Progenitor cell of endocrine pancreas (in vitro differentiated cells): Measurements from ENCODE around the gene TMEM150B. TPM values are rescaled to one million over a fixed set of nuclear protein-coding genes. Genes with fewer than 3 reads are reported as not detected.

Experiments
- DNase-seq: peaks from one replicate; pipeline ENCODE4 v3.0.0; 2021; ENCODE audit warnings: low spot score; ENCODE audit not compliant: unreplicated experiment
- H3K27ac Mint-ChIP-seq: 2 replicates; pipeline ENCODE4 v1.8.0; 2021; ENCODE audit warnings: mild to moderate bottlenecking, moderate library complexity, mixed read lengths
- H3K27me3 Mint-ChIP-seq: 2 replicates; pipeline ENCODE4 v1.8.0; 2021; ENCODE audit warnings: mixed read lengths
- H3K36me3 Mint-ChIP-seq: 2 replicates; pipeline ENCODE4 v1.8.0; 2022; ENCODE audit warnings: mixed read lengths; ENCODE audit not compliant: insufficient read depth
- H3K4me1 Mint-ChIP-seq: 2 replicates; pipeline ENCODE4 v1.8.0; 2021; ENCODE audit warnings: low read depth, mixed read lengths
- H3K4me3 Mint-ChIP-seq: 2 replicates; pipeline ENCODE4 v1.8.0; 2021; ENCODE audit warnings: low read depth, mild to moderate bottlenecking, moderate library complexity, mixed read lengths
- H3K9me3 Mint-ChIP-seq: 2 replicates; pipeline ENCODE4 v1.8.0; 2021; ENCODE audit warnings: low read depth, mixed read lengths
- CTCF ChIP-seq: fragments of 200-600 bp; sonication (generic); IDR thresholded peaks from one replicate; pipeline ENCODE4 v1.5.0; 2021; ENCODE audit warnings: antibody characterized with exemption, mild to moderate bottlenecking; ENCODE audit not compliant: unreplicated experiment
- total RNA-seq: library from RNA; stranded (reverse); gene quantifications from 2 replicates; pipeline ENCODE4 v1.2.1, GENCODE V29; 2021

The TMEM150B gene
- total RNA-seq, 1 donor from 2014 or later: not detected

- no peak for TF ChIP-seq CTCF
- H3K36me3 Mint-ChIP-seq: peaks cover 10% of the 10 kb centered on the region
Observed at GRCh38 chr19:55345101-55345817, 20.1 kb upstream of the TMEM150B start.

GRCh38 chr19:55344444-55344843 is 19.3 kb upstream of the TMEM150B start:
- DNase-seq: no peak
- no peaks in the 10 kb centered on the region for H3K9me3 Mint-ChIP-seq
- no peak for TF ChIP-seq CTCF
- H3K4me3 Mint-ChIP-seq: no peak overlapping the region
- no peaks in the 10 kb centered on the region for H3K27me3 Mint-ChIP-seq
- no peak overlapping the region for H3K27ac Mint-ChIP-seq
- peaks cover 11% of the 10 kb centered on the region for H3K4me1 Mint-ChIP-seq
- peaks cover 10% of the 10 kb centered on the region for H3K36me3 Mint-ChIP-seq

More at GRCh38 chr19:55345101-55345817, 20.1 kb upstream of the TMEM150B start:
- no peak overlapping the region for H3K4me3 Mint-ChIP-seq
- no peaks in the 10 kb centered on the region for H3K9me3 Mint-ChIP-seq
- H3K4me1 Mint-ChIP-seq: peaks cover 11% of the 10 kb centered on the region
- DNase-seq: no peak
- no peak overlapping the region for H3K27ac Mint-ChIP-seq
- H3K27me3 Mint-ChIP-seq: no peaks in the 10 kb centered on the region

DNA sequence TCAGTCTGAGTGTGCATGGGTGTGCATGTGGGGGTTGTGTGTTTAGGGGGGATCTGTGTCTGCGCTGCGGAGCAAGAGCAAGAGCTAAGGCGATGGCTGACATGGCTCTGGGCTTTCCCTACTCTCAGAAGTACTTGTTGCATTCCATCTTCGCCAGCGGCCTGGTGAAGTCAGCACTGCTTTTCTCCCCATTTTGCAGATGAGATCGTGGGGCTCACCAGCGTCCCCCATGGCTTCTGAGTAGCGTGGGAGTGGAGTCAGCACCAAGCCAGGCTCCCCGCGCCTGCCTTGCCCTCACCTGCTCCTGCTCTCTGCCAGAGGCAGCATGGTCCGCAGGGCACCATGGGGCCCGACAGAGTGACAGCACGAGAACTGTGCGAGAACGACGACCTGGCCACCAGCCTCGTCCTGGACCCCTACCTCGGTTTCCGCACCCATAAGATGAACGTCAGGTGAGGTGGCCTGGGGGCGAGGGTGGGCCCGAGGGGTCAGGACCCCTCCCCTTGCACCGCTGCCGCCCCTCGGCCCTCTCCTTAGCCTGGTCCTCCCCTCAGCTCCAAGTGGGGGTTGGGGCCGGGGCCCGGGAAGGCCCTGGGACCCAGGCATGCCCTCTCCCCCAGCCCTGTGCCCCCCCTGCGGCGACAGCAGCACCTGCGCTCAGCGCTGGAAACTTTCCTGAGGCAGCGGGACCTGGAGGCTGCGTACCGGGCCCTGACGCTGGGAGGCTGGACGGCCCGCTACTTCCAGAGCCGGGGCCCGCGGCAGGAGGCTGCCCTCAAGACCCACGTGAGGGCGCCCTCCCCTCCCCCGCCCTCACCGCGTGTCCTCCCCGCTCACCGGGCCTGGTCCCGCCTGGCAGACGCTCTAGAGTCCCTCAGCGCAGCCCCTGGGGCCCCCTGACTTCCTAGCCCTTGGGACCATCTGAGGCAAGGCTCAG is 16.7 kb upstream of the TMEM150B start:
- Mint-ChIP-seq H3K9me3 (no peaks in the 10 kb centered on the region), H3K27ac (peak overlapping the region; percentile 89), H3K36me3 (peaks cover 7% of the 10 kb centered on the region), H3K27me3 (no peaks in the 10 kb centered on the region), H3K4me3 (peak overlapping the region; percentile 67), H3K4me1 (peaks cover 12% of the 10 kb centered on the region)
- no peak for TF ChIP-seq CTCF
- no peak for DNase-seq

DNA sequence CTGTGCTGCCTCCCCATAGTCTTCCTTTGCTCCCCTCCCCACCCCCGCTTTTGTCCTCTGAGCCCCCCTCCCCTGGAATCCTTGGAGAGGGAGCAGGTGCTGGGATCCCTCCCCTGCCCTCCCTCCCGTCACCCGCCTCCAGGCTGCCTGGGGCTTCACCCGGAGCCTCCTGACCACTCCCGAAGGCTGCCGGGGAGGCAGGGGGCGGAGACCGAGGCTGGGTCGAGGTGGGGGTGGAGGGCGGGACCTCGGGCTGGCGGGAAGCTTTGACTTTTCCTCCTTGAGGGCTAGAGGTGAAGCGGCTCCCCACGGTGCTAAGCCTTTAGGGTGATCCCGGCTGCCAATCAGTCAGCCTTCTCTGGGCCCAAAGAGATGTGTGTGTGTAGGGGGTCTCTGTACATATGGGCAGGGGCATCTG is 16.0 kb upstream of the TMEM150B start:
- H3K27ac Mint-ChIP-seq: peak overlapping the region; percentile 96
- H3K4me1 Mint-ChIP-seq: peaks cover 12% of the 10 kb centered on the region
- peaks cover 7% of the 10 kb centered on the region for H3K36me3 Mint-ChIP-seq
- H3K4me3 Mint-ChIP-seq: peak overlapping the region; percentile 96
- TF ChIP-seq CTCF: no peak
- no peaks in the 10 kb centered on the region for H3K9me3 Mint-ChIP-seq
- peak; percentile 72 for DNase-seq
- H3K27me3 Mint-ChIP-seq: peaks cover 3% of the 10 kb centered on the region

- Mint-ChIP-seq H3K4me3 (peak overlapping the region; percentile 96), H3K9me3 (no peaks in the 10 kb centered on the region), H3K27me3 (peaks cover 3% of the 10 kb centered on the region), H3K27ac (peak overlapping the region; percentile 96), H3K4me1 (peaks cover 12% of the 10 kb centered on the region), H3K36me3 (peaks cover 7% of the 10 kb centered on the region)
- peak; percentile 35 for DNase-seq
- TF ChIP-seq CTCF: peak; percentile 17
Observed at GRCh38 chr19:55340784-55341147, 15.6 kb upstream of the TMEM150B start.
